ENCODE measurements around the gene FBXO34.
"Not testable (repeated sequence)": the region's sequence is repeated elsewhere in the genome, so short reads cannot be mapped to it uniquely, and the experiment has no call there.

The FBXO34 gene

DNA sequence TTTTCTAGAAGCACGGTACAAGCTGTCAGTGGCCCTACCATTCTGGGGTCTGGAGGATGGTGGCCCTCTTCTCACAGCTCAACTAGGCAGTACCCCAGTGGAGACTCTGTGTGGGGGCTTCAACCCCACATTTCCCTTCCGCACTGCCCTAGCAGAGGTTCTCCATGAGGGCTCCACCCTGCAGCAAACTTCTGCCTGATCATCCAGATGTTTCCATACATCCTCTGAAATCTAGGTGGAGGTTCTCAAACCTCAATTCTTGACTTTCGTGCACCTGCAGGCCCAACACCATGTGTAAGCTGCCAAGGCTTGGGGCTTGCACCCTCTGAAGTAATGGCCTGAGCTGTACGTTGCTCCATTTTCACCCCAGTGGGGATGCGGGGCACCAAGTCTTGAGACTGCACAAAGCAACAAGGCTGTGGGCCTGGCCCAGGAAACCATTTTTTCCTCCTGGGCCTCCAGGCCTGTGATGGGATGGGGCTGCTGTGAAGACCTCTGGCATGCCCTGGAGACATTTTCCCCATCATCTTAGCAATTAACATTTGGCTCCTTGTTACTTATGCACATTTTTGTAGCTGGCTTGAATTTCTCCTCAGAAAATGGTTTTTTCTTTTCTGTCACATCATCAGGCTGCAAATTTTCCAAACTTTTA, 41.3 kb downstream of the FBXO34 start:
- DNase-seq (ENCODE audit: low read depth) = not testable (repeated sequence)

DNA sequence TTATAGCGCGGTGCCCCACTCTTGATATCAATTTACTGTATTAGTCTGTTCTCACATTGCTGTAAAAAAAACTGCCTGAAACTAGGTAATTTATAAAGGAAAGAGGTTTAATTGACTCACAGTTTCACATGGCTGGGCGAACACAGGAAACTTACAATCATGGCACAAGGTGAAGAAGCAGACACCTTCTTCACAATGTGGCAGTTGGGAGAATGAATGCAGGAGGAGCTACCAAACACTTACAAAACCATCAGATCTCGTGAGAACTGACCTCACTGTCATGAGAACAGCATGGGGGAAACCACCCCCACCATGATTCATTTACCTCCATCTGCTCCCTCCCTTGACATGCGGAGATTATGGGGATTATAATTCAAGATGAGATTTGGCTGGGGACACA, 42.3 kb downstream of the FBXO34 start:
- no peak for DNase-seq (ENCODE audit: low read depth)

GRCh38 chr14:55314449-55314848, 43.2 kb downstream of the FBXO34 start:
- DNase-seq (ENCODE audit: low read depth) = no peak

DNA sequence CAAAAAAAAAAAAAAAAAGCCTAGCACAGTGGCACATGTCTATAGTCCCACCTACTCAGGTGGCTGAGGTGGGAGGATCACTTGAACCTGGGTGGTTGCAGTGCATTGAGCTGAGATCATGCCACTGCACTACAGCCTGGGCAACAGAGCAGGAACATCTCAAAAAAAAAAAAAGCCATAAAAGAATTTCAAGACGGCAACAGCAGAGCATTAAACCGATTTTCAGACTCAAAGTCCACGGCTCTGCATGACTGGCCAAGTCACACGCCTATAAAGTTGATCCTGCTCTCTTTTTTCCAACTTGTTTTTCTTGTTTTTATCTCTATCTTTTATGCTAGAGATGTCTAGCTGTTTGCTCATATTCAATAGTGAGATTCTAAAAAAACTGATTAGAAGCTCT, 45.3 kb downstream of the FBXO34 start:
- DNase-seq (ENCODE audit: low read depth) = no peak

DNA sequence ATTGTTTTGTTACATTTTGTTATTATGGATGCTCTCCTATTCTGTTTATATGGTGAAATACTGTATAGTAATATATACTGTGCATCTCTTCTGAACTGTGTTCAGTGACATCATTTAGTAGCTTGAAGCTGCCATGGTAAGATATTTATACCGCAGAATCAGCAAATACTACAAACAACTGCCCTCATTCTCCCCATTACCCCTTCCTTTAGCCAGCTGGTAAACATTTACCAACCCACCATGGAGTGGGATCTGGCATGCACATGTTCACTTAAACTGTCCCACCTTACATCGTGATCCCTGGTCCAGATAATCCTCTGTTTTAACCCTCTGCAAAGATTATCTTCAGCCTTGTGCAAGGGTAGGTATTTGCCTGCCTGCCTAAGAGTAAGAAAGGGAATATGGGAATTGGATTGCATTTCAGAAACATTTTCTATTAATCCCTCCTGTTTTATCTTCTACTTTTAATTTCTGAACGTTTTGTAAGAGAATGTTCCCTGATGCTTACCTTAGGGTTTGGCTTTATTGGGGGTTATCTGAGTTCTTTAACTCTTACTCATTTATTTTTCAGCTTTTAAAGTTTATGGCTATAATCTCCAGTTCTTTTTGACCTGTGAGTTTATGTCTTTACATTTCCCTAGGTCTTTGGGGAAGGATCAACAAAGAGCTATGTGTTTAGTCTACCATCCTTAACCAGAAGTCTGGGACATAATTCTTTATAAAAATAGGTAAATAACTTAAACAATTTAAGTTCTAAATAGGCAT, 46.5 kb downstream of the FBXO34 start:
- no peak for DNase-seq (ENCODE audit: low read depth)

DNA sequence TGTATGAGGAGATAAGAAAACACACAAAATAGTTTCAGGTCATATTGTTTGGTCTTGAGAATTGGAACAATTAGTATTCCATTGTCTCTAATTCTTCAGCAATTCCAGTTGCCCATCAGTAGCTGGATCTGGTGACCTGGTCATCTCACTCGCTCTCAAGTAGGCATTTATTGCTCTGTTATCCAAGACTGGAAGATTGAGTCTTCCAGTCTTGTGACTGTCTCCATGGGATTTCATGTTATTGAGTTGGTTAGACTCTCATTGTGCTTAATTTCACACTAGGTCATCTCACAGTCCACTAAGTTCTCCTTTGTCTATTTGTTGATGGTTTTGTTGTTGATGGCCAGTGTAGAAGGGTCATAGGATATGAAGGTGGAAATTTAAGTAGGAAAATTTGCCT, 47.5 kb downstream of the FBXO34 start:
- DNase-seq (ENCODE audit: low read depth) = no peak

GRCh38 chr14:55323910-55324309, 52.7 kb downstream of the FBXO34 start:
- no peak for DNase-seq (ENCODE audit: low read depth)

DNA sequence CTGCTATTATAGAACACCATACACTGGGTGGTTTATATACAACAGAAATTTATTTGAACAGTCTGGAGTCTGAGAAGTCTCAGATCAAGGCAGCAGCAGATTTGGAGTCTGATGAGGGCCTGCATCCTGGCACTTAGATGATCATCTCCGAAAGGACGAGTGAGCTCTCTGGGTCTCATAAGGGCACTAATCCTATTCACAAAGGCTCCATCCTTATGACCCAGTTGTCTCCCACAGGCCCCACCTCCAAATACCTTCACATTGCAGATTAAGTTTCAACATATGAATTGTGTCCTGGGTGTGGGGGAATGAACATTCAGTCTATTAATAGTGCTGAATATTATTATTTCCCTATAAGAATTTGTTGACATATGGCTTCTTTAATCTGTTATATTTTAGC, 53.6 kb downstream of the FBXO34 start:
- DNase-seq (ENCODE audit: low read depth) = no peak

DNA sequence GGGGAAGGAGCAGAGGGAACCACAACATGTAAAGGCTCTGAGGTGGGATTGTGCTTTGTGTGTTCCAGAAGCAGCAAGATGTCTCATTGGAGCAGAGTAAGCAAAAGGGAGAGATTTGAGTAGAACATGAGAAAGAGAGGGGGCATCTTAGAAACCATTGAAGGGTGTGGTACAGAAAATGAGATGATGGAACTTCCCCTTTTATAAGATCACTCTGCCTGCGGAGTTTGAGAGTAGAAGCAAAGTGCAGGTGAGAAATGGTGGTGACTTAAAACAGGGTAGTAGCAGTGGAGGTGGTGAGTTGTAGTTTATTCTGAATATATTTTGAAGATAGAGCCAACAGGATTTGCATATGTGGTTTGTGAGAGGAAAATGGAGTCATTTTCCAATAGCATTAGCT, 56.0 kb downstream of the FBXO34 start:
- no peak for DNase-seq (ENCODE audit: low read depth)

GRCh38 chr14:55328317-55328716, 57.1 kb downstream of the FBXO34 start:
- DNase-seq (ENCODE audit: low read depth) = no peak

DNA sequence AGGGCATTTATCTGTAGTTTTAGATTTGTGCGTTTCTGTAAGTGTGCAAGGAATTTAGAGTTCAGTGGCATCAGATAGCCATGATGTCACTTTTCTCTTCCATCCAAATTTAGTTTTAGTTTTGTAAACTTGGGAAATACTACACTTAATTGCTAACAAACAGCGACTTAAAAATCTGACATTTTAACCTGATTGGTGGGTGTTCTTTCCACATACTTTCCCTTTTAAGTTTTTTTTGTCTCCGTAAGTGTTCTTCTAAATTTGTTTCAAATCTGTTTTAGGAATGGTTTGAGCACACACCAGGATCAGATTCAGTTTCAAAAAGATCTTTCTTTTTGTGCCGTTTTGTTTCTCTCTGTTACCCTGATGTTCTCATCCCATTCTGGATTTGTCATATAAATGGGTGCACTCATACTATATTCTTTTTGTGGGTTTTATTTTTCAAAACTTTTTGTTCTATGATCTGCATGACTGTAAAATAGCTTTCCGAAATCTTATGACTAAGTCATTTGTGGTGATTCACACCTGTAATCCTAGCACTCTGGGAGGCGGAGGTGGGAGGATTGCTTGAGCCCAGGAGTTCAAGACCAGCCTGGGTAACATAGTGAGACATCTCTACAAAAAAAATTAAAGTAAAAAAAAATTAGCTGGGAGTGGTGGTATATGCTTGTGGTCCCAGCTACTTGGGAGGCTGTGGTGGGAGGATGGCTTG, 58.9 kb downstream of the FBXO34 start:
- DNase-seq (ENCODE audit: low read depth) = no peak

DNA sequence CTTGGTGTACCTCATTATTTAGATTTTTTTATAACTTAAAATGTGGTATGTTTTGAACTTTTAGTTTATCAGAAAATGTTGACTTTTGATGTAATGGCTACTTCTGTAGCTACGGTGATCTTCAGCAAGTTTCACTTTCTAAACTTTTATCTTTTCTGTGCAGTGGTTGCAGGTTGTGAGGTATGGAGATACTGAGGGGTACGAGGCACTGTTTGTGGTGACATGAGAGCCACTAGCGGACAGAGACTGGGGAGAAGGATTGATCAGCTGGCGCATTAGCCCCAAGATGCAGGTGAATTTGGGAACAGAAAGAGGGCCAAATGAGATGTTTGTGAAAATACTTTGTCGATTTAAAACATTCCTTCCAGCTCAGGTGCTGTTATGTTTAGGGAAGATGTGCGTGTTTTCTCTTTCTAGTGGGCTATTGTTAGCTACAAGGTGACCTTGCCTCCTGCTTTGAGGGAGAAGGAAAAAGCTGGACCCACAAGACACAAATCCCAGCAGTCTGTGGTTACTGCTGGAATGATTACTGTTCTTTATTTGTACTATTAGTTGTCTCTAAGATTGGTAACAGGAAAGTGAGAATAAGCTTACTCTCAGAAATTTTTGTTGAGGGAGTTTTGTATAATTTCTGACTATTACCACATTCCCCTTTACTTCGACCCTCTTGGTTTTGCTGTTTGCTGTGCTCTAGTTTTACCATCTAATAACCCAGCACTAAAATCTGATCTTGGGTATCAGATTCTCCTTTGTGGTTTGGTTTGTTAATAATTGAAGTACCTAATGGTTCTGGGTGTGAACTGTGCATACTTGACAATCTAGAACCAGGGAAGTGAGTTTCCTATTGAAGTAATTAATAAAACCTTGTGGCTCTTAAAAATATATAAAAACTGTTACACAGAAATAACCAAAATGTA, 61.7 kb downstream of the FBXO34 start:
- DNase-seq (ENCODE audit: low read depth) = no peak

DNA sequence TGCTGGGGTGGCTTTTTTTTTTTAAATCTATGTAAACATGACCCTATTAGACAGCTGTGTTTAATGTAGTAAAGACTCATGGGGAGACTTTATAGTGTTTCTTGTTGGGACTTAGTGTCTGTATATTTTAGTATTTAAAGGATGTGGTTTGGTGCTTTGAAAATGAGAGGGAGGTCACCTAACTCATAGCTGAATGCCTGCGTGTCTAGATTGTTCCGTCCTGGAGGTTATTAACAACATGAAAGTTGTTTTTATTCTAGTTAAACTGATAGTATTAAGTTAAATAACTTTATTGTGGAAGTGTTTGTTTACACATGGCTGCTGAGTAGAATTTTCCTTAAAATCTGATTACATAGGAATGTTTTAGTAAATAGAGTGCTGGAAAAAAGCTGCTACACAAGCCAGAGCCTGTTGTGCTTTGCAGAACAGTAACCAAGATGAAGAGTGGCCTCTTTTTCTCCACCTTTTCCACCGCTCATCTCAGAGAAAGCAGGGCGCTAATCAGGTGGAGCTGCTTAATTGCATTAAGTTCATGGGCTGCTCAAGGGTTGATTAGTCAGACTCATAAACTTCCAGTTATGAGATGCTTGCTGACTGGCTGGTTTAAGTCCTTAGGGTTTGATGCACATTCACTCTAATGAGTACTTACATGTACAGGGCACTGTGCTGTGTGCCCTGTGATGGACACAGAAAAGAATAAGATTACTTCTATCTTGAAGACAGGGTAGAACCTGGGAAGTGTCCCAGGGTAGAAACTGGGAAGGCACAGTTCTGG, 62.7 kb downstream of the FBXO34 start:
- no peak for DNase-seq (ENCODE audit: low read depth)

DNA sequence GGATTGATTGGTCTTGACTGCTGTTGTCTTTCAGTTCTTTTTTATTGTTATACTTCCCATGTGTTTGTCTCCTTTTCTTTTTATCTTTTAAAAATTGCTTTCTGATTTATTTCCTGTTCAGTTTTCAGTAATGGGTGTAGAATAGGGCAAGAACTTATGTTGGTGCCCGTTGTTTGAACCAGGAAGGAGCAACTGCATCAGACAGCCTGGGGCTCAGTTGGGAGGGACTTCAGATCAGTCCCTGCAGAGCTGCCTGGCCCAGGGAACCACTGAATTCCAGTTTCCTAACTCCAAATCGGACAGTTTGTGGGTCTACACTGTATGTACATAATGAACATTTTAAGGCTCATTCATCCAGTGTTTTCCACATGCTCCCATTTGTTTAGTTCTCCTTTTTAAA, 64.9 kb downstream of the FBXO34 start:
- peak; percentile 26 for DNase-seq (ENCODE audit: low read depth)

DNA sequence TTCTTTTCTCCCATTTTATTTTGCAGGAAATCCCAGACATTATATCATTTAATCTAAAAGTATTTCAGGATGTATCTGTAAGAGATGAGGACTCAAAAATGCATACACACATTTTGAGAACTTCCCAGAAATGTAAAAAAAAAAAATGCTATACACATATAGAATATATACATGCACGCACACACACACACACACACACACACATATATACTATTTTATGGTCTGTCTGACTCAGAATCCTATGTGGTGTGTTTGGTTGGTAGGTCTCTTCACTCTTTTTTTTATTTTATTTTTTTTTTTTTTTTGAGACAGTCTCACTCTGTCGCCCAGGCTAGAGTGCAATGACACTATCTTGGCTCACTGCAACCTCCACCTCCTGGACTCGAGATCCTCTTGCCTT, 65.5 kb downstream of the FBXO34 start:
- no peak for DNase-seq (ENCODE audit: low read depth)

GRCh38 chr14:55339770-55340169, 68.5 kb downstream of the FBXO34 start:
- no peak for DNase-seq (ENCODE audit: low read depth)

GRCh38 chr14:55340482-55340881, 69.3 kb downstream of the FBXO34 start:
- DNase-seq (ENCODE audit: low read depth) = no peak

GRCh38 chr14:55341781-55342180, 70.6 kb downstream of the FBXO34 start:
- DNase-seq (ENCODE audit: low read depth) = no peak

DNA sequence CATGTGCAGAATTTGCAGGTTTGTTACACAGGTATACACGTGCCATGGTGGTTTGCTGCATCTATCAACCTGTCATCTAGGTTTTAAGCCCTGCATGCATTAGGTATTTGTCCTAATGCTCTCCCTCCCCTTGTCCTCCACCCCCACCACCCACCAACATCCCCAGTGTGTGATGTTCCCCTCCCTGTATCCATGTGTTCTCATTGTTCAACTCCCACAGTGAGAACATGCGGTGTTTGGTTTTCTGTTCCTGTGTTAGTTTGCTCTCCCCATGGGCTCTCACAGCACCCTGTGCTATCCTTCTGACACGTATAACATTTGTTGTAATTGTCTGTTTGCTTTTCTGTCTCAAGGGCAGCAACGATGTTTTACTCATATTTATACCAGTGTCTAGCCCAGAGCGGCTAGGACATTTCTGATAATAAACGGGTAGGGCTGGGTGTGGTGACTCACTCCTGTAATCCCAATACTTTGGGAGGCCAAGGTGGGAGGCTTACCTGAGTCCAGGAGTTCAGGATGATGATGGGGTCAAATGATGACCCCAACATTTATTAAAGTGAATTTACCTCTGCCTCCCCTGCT, 73.5 kb downstream of the FBXO34 start:
- DNase-seq (ENCODE audit: low read depth) = not testable (repeated sequence)

DNA sequence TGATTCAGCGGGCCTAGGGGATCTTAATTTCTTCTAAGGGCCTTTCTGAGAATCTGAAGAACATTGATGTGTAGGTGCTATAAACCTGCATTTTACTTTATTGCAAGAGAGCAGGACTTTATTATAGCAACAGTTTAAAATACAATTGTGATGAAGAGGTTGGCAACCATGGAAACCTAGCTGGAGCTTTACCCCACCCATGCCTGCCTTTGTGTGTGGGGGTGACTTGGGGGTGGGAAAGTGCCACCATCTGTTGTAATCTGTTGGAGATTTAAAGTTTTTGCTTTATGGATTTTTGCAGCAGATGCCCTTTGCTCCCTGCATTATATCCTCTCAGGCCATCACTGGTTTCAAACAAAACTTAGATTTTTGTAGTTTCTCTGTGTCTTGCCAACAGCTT, 75.8 kb downstream of the FBXO34 start:
- no peak for DNase-seq (ENCODE audit: low read depth)

DNA sequence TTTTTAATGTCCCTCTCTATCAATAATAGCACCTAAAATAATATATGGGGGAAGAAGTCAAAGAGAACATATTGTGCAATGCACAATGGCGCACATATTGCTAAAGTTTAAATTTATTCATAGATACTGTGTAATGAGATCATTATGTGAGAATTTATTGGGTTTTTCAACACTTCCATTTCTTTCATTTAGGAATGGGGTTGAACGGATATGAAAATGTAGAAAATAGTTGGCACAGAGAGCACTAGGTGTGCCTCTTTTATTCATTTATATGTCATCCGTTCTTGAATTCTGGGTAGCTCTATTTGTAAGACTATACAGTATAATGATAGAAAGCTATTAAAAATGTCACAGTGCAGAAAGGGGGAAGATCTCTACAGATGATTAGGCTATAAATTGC, 76.5 kb downstream of the FBXO34 start:
- DNase-seq (ENCODE audit: low read depth) = no peak
